Neural cell (in vitro differentiated cells): ENCODE results near the gene TOPBP1. TPM values are rescaled to one million over a fixed set of nuclear protein-coding genes. Genes with fewer than 3 reads are reported as not detected.

ENCODE experiments used
- H2AFZ ChIP-seq: fragments of 200-600, 300-800 bp; sonication (generic), shearing (Covaris generic); 2 replicates; pipeline ENCODE4 v1.6.0; 2014; ENCODE audit warnings: low read depth, mild to moderate bottlenecking, antibody characterized with exemption, low read length, moderate library complexity
- H3F3A ChIP-seq: fragments of 200-600 bp; shearing (Covaris generic); 2 replicates; pipeline ENCODE4 v1.6.1; 2016; ENCODE audit warnings: mild to moderate bottlenecking, moderate library complexity, mixed read lengths, antibody characterized with exemption, low read length; ENCODE audit not compliant: insufficient read depth, poor library complexity, severe bottlenecking
- H3K27ac ChIP-seq: fragments of 200-600, 300-800 bp; sonication (generic), shearing (Covaris generic); 2 replicates; pipeline ENCODE4 v1.5.1; 2014; ENCODE audit warnings: mild to moderate bottlenecking, low read length, moderate library complexity
- H3K27me3 ChIP-seq: fragments of 300-800, 200-600 bp; sonication (generic), shearing (Covaris generic); 2 replicates; pipeline ENCODE4 v1.6.0; 2014; ENCODE audit warnings: mild to moderate bottlenecking, low read depth, low read length, moderate library complexity; ENCODE audit not compliant: insufficient read depth
- H3K36me3 ChIP-seq: fragments of 300-800, 200-600 bp; sonication (generic), shearing (Covaris generic); 2 replicates; pipeline ENCODE4 v1.5.1; 2014; ENCODE audit warnings: mild to moderate bottlenecking, antibody characterized with exemption, low read length, moderate library complexity; ENCODE audit not compliant: insufficient read depth
- H3K4me2 ChIP-seq: fragments of 300-800, 200-600 bp; sonication (generic), shearing (Covaris generic); 2 replicates; pipeline ENCODE4 v1.6.0; 2014; ENCODE audit warnings: mild to moderate bottlenecking, low read length
- H3K4me3 ChIP-seq: fragments of 300-800, 200-600 bp; sonication (generic), shearing (Covaris generic); 2 replicates; pipeline ENCODE4 v1.5.1; 2014; ENCODE audit warnings: mild to moderate bottlenecking, low read length, moderate library complexity
- H3K79me2 ChIP-seq: fragments of 200-600 bp; shearing (Covaris generic); replicated peaks from 2 replicates; pipeline ENCODE4 v1.6.0; 2014; ENCODE audit warnings: mild to moderate bottlenecking, low read length, moderate library complexity; ENCODE audit not compliant: insufficient read depth
- H3K9ac ChIP-seq: fragments of 300-800, 200-600 bp; sonication (generic), shearing (Covaris generic); 2 replicates; pipeline ENCODE4 v1.6.1; 2016; ENCODE audit warnings: mild to moderate bottlenecking, low read length, mixed read lengths
- H3K9me2 ChIP-seq: fragments of 200-600 bp; shearing (Covaris generic); 2 replicates; pipeline ENCODE4 v1.6.1; 2016; ENCODE audit warnings: mild to moderate bottlenecking, low read length, mixed read lengths; ENCODE audit not compliant: insufficient read depth
- H3K9me3 ChIP-seq: fragments of 200-600, 300-800 bp; sonication (generic), shearing (Covaris generic); 2 replicates; pipeline ENCODE4 v1.6.1; 2016; ENCODE audit warnings: mild to moderate bottlenecking, mixed run types, low read length, moderate library complexity, mixed read lengths
- H4K20me1 ChIP-seq: fragments of 200-600 bp; shearing (Covaris generic); 2 replicates; pipeline ENCODE4 v1.6.1; 2016; ENCODE audit warnings: mild to moderate bottlenecking, mixed run types; ENCODE audit not compliant: insufficient read depth
- EP300 ChIP-seq: fragments of 450-650 bp; conservative IDR thresholded peaks from 2 replicates; pipeline ENCODE4 v1.6.1; 2014; ENCODE audit warnings: antibody characterized with exemption, mild to moderate bottlenecking, moderate library complexity; ENCODE audit not compliant: poor library complexity, severe bottlenecking
- EZH2 ChIP-seq: fragments of 200-600, 300-800 bp; shearing (Covaris generic), sonication (generic); IDR thresholded peaks from 2 replicates; pipeline ENCODE4 v1.6.1; 2014; ENCODE audit warnings: antibody characterized with exemption, low read length, borderline replicate concordance, mild to moderate bottlenecking; ENCODE audit not compliant: insufficient read depth, poor library complexity, severe bottlenecking
- MXI1 ChIP-seq: fragments of 450-650 bp; conservative IDR thresholded peaks from 2 replicates; pipeline ENCODE4 v1.6.1; 2014; ENCODE audit warnings: antibody characterized with exemption, mild to moderate bottlenecking; ENCODE audit not compliant: poor library complexity, severe bottlenecking
- POLR2AphosphoS5 ChIP-seq: IDR thresholded peaks from 2 replicates; pipeline ENCODE4 v1.6.1; 2012
- RAD21 ChIP-seq: fragments of 450-650 bp; conservative IDR thresholded peaks from 2 replicates; pipeline ENCODE4 v1.6.1; 2014; ENCODE audit warnings: antibody characterized with exemption, mild to moderate bottlenecking, moderate library complexity
- SMC3 ChIP-seq: fragments of 450-650 bp; conservative IDR thresholded peaks from 2 replicates; pipeline ENCODE4 v1.6.1; 2014; ENCODE audit warnings: antibody characterized with exemption, mild to moderate bottlenecking, moderate library complexity; ENCODE audit not compliant: poor library complexity
- TAF1 ChIP-seq: IDR thresholded peaks from 2 replicates; pipeline ENCODE4 v1.6.1; 2012; ENCODE audit warnings: low read depth
- polyA minus RNA-seq: library from RNA; depleted of rRNA, polyadenylated mRNA; stranded (reverse); fragments of >200 nt; gene quantifications from 2 replicates; pipeline ENCODE4 v1.2.3, GENCODE V29; 2014
- polyA plus RNA-seq: library from polyadenylated mRNA; depleted of rRNA; stranded (reverse); fragments of >200 nt; gene quantifications from 2 replicates; pipeline ENCODE4 v1.2.3, GENCODE V29; 2014
- TF ChIP-seq, protein P1 (sequence below): fragments of 450-650 bp; IDR thresholded peaks from 2 replicates; pipeline ENCODE4 v1.5.1; 2014; ENCODE audit warnings: antibody characterized with exemption, mild to moderate bottlenecking, moderate library complexity; ENCODE audit not compliant: poor library complexity, severe bottlenecking
- TF ChIP-seq, protein P2 (sequence below): IDR thresholded peaks from 2 replicates; pipeline ENCODE4 v1.6.1; 2012; ENCODE audit warnings: borderline replicate concordance

The TOPBP1 gene
- polyA plus RNA-seq (32.5 and 46.6 TPM in 2 replicates), polyA minus RNA-seq (63.9 and 67.9 TPM in 2 replicates)

DNA sequence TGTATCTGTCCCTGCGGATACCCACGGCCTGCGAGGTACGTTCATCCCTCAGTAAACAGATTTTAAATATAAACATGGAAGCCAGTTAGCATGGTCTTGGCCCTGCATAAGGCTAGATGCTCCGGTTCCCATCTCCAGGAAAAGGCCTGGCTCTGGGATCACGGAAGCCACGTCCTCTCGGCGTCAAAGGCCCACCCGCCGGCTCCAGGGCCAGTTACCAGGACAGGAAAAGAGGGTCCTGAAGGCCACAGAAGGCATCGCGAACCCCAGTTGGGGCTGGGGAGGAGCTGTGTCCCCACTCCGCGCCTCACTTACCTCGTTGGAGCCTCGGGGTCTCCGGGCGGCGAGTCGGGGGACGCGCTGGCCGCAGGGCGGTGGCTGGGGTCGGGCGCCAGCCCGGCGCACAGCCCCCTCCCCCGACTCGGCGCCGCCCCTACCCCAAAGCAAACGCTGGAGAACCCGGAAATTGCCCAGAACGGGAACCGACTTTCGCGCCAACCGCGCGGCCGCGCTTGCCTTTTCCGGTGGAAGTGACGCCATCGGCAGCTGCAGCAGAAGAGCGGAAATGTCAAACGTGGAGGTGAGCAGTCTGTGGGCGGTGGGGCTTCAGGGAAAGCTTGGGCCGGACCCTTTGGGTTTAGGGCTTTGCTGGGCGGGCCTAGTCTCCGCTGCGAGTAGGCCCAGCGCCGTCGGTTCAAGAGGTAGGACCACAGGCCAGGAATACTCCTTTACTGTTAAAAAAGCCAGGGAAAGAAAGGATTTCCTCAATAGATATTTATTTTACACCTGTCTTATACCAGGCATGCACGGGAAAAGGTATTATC lies at the start of gene TOPBP1:
TSS of gene TOPBP1 (minus strand) at position 488 of the 824 bp plus-strand sequence. CDS start 814 bp downstream, outside the sequence.
- H3K9ac ChIP-seq = peak within 1 kb of the TSS; percentile 82
- H2AFZ ChIP-seq = peak within 1 kb of the TSS; percentile 75
- no peaks in the 10 kb centered on the region for H3K36me3 ChIP-seq
- peaks cover 29% of the 10 kb centered on the region for H3K79me2 ChIP-seq
- H3K27me3 ChIP-seq = no peaks in the 10 kb centered on the region
- peak within 1 kb of the TSS; percentile 86 for H3K4me3 ChIP-seq
- no peaks in the 10 kb centered on the region for H3F3A ChIP-seq
- peak within 1 kb of the TSS; percentile 92 for H3K4me2 ChIP-seq
- H3K27ac ChIP-seq = peak within 1 kb of the TSS; percentile 91
- H4K20me1 ChIP-seq = no peaks in the 10 kb centered on the region
- H3K9me2 ChIP-seq = no peaks in the 10 kb centered on the region
- TF ChIP-seq MXI1 (peak; percentile 94), TAF1 (peak; percentile 80), RAD21 (no peak), POLR2AphosphoS5 (peak; percentile 95), EP300 (peak; percentile 44), EZH2 (no peak)
- TF ChIP-seq, protein P1, sequence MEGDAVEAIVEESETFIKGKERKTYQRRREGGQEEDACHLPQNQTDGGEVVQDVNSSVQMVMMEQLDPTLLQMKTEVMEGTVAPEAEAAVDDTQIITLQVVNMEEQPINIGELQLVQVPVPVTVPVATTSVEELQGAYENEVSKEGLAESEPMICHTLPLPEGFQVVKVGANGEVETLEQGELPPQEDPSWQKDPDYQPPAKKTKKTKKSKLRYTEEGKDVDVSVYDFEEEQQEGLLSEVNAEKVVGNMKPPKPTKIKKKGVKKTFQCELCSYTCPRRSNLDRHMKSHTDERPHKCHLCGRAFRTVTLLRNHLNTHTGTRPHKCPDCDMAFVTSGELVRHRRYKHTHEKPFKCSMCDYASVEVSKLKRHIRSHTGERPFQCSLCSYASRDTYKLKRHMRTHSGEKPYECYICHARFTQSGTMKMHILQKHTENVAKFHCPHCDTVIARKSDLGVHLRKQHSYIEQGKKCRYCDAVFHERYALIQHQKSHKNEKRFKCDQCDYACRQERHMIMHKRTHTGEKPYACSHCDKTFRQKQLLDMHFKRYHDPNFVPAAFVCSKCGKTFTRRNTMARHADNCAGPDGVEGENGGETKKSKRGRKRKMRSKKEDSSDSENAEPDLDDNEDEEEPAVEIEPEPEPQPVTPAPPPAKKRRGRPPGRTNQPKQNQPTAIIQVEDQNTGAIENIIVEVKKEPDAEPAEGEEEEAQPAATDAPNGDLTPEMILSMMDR = no peak
- TF ChIP-seq, protein P2, sequence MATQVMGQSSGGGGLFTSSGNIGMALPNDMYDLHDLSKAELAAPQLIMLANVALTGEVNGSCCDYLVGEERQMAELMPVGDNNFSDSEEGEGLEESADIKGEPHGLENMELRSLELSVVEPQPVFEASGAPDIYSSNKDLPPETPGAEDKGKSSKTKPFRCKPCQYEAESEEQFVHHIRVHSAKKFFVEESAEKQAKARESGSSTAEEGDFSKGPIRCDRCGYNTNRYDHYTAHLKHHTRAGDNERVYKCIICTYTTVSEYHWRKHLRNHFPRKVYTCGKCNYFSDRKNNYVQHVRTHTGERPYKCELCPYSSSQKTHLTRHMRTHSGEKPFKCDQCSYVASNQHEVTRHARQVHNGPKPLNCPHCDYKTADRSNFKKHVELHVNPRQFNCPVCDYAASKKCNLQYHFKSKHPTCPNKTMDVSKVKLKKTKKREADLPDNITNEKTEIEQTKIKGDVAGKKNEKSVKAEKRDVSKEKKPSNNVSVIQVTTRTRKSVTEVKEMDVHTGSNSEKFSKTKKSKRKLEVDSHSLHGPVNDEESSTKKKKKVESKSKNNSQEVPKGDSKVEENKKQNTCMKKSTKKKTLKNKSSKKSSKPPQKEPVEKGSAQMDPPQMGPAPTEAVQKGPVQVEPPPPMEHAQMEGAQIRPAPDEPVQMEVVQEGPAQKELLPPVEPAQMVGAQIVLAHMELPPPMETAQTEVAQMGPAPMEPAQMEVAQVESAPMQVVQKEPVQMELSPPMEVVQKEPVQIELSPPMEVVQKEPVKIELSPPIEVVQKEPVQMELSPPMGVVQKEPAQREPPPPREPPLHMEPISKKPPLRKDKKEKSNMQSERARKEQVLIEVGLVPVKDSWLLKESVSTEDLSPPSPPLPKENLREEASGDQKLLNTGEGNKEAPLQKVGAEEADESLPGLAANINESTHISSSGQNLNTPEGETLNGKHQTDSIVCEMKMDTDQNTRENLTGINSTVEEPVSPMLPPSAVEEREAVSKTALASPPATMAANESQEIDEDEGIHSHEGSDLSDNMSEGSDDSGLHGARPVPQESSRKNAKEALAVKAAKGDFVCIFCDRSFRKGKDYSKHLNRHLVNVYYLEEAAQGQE = peak; percentile 78
- no peaks in the 10 kb centered on the region for H3K9me3 ChIP-seq

DNA sequence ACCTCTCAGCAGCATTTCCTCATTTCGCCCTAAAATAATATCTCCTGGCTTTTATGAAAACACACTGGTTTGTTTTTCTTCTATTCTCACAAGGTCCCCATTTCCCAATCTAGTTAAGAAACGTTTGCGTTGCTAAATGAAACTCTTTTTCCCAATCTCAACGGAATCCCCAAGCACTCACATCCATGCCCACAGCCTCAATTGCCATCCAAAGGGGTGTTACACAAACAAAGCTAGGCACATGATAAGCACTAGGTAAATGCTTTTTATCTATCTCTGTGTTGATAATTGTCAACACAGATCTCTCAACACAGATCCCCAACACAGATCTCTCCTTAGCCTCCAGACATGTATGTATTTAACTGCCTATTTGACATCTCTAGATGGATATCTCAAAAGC lies 49.3 kb upstream of the TOPBP1 start:
- no peaks in the 10 kb centered on the region for H3F3A ChIP-seq
- no peak for TF ChIP-seq RAD21
- no peak for TF ChIP-seq TAF1
- no peak for TF ChIP-seq POLR2AphosphoS5
- TF ChIP-seq, protein P1 = no peak
- TF ChIP-seq, protein P2 = no peak
- no peak for TF ChIP-seq SMC3
- no peak for TF ChIP-seq EP300
- no peak for TF ChIP-seq MXI1
- TF ChIP-seq EZH2 = no peak
- H3K9me3 ChIP-seq = no peaks in the 10 kb centered on the region
- H4K20me1 ChIP-seq = no peaks in the 10 kb centered on the region
- H3K27me3 ChIP-seq = no peaks in the 10 kb centered on the region
- no peaks in the 10 kb centered on the region for H3K9me2 ChIP-seq
- no peak overlapping the region for H3K9ac ChIP-seq
- no peaks in the 10 kb centered on the region for H3K36me3 ChIP-seq
- no peak overlapping the region for H3K4me3 ChIP-seq
- no peak overlapping the region for H3K27ac ChIP-seq
- no peak overlapping the region for H2AFZ ChIP-seq
- no peak overlapping the region for H3K4me2 ChIP-seq
- no peaks in the 10 kb centered on the region for H3K79me2 ChIP-seq
